ENCODE results near the gene CRNKL1. TPM values are rescaled to one million over a fixed set of nuclear protein-coding genes. Genes with fewer than 3 reads are reported as not detected.
A peak's percentile ranks its signal among the peaks of the same experiment; 100 is the strongest.

Gene CRNKL1
- total RNA-seq, 1 donor from 2014 or later: 2.2 TPM

DNA sequence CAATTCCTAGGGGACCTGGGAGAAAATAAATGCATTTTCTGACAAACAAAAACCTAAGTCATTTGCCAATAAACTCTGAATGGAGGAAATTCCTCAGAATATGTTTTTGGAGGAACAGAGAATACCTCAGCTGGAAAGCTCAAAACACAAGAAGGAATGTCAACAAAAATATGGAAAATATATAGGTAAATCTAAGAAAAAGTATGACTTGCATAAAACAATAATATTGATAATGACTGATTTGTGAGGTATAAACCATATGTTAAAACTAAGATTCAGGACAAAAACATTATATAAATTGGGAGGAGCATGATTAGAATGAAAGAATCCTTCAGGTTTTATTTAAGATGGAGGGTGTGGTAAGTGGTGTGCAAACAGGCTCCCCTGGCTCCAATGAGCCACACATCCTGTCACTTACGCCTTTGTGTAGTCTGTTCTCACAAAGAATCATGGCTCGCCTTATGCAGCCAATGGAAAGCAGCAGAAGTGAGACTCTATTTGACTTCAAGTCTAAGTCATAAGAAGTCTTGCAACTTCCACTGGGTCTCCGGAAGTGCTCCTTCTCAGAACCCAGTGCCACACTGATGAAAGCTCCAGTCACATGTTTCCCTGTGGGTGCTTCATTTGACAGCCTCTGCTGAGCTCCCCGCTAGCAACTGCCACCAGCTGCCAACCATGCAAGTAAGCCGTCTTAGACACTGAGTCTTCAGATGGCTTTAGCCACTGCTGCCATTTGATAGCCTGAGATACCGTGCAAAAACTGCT lies 8.2 kb upstream of the CRNKL1 start:
- Histone ChIP-seq H3K9me3 (no peaks in the 10 kb centered on the region), H3K4me3 (no peak overlapping the region), H3K27ac (no peak overlapping the region), H3K36me3 (no peaks in the 10 kb centered on the region), H3K27me3 (no peaks in the 10 kb centered on the region), H3K4me1 (no peaks in the 10 kb centered on the region)
- no peak for TF ChIP-seq CTCF (IDR thresholded peaks at IDR 0.05)
- intact Hi-C loops (cut with DNase I): no loop called here
- DNase-seq (ENCODE audit: low spot score in 2 of 2): no peak

GRCh38 chr20:20051767-20052073 lies 546 bp downstream of the CRNKL1 start:
- peaks cover 3 to 5% of the 10 kb centered on the region in 2 donors for H3K4me1 ChIP-seq
- no peaks in the 10 kb centered on the region for H3K27me3 ChIP-seq
- H3K27ac ChIP-seq: peak overlapping the region; percentile 85 to 86
- H3K9me3 ChIP-seq: no peaks in the 10 kb centered on the region
- peak overlapping the region; percentile 88 to 93 for H3K4me3 ChIP-seq
- no peak for TF ChIP-seq CTCF (IDR thresholded peaks at IDR 0.05)
- intact Hi-C loops (cut with DNase I): loop anchor here (1.0 to 10.0 kb wide), 6 partner anchors 34 to 1485 kb away; partner anchors contain the start of genes KIZ, NAA20, RALGAPA2 and SMIM26
- no peak for DNase-seq (ENCODE audit: low spot score in 2 of 2)
- peaks cover 19 to 36% of the 10 kb centered on the region in 2 donors for H3K36me3 ChIP-seq

DNA sequence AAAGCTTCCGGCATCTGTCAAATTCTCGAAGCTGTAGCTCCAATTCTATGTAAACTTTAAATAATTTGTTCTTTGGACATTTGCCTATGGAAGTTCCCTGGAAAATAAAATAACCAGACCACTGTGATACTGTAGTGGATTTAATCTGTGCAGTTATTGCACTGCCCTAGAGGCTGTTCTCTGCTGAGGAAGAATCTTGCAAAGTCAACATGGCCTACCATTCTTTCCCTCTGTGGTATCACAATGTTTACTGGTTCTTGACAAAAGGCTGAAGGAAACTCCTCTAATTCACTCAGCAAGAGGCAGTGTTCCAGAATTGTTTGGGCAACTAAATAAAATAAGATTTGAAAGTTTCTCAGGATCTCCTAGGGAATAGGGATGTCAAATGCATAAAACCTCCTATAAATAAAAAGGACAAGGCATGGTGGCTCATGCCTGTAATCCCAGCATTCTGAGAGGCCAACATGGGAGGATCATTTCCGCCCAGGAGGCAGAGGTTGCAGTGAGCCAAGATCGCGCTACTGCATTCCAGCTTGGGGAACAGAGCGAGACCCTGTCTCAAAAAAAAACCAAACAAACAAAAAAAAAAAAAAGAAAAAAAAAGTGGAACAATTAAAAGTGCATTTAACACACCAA lies 12.4 kb downstream of the CRNKL1 start:
- TF ChIP-seq CTCF (IDR thresholded peaks at IDR 0.05): no peak
- intact Hi-C loops (cut with DNase I): no loop called here
- peaks cover 88 to 100% of the 10 kb centered on the region in 2 donors for H3K36me3 ChIP-seq
- no peaks in the 10 kb centered on the region for H3K9me3 ChIP-seq
- H3K4me3 ChIP-seq: no peak overlapping the region
- no peaks in the 10 kb centered on the region for H3K27me3 ChIP-seq
- no peak overlapping the region for H3K27ac ChIP-seq
- H3K4me1 ChIP-seq: no peaks in the 10 kb centered on the region
- DNase-seq (ENCODE audit: low spot score in 2 of 2): no peak

- no peaks in the 10 kb centered on the region for H3K9me3 ChIP-seq
- no peak overlapping the region for H3K4me3 ChIP-seq
- intact Hi-C loops (cut with DNase I): no loop called here
- no peaks in the 10 kb centered on the region for H3K27me3 ChIP-seq
- H3K4me1 ChIP-seq: no peaks in the 10 kb centered on the region
- no peak for DNase-seq (ENCODE audit: low spot score in 2 of 2)
- H3K36me3 ChIP-seq: peaks cover 88 to 100% of the 10 kb centered on the region in 2 donors
- TF ChIP-seq CTCF (IDR thresholded peaks at IDR 0.05): no peak
- no peak overlapping the region for H3K27ac ChIP-seq
Measured at GRCh38 chr20:20038586-20038985, 13.7 kb downstream of the CRNKL1 start.

DNA sequence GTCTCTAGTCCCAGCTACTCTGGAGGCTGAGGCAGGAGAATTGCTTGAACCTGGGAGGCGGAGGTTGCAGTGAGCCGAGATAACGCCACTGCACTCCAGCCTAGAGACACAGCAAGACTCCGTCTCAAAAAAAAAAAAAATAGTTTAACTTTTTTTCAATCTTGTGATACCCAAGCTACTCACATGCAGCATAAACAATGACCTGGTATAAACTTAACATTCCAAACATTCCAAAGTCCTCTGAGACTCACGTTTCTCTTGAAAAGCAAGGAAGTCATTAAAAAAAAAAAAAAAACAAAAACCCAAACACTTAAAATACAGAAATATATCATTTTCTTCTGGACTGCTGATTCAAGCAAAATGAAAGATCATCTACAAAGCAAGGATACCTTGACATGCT lies 14.3 kb downstream of the CRNKL1 start:
- no peak overlapping the region for H3K27ac ChIP-seq
- no peaks in the 10 kb centered on the region for H3K27me3 ChIP-seq
- H3K4me1 ChIP-seq: no peaks in the 10 kb centered on the region
- intact Hi-C loops (cut with DNase I): no loop called here
- no peak for TF ChIP-seq CTCF (IDR thresholded peaks at IDR 0.05)
- DNase-seq (ENCODE audit: low spot score in 2 of 2): no peak
- H3K4me3 ChIP-seq: no peak overlapping the region
- peaks cover 90 to 100% of the 10 kb centered on the region in 2 donors for H3K36me3 ChIP-seq
- no peaks in the 10 kb centered on the region for H3K9me3 ChIP-seq
